Effector CD8-positive, alpha-beta T cell (primary cell): Measurements from ENCODE around the gene ARPC1A.
A peak's percentile ranks its signal among the peaks of the same experiment; 100 is the strongest.

Source experiments
- DNase-seq: peaks from one replicate; lab custom pipeline; 2025; lab: John Stamatoyannopoulos, UW

Gene ARPC1A

GRCh38 chr7:99387912-99388311, 62.2 kb downstream of the ARPC1A start:
- DNase-seq: no peak

DNA sequence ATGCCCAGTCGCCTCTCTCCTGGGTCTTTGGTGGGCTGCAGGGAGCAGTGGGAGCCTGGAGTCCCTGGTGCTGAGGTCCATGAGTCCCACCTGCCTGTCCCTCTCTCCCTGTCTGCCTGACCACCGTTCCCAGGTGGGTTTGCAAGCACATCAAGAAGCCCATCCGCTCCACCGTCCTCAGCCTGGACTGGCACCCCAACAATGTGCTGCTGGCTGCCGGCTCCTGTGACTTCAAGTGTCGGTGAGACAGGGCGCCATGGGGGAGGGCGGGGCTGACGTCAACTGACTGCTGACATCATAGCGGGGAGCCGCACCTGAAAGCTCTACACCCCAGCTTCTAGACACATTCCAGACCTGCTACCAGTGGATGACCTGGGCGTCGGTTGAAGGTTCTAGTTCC, 64.1 kb downstream of the ARPC1A start:
- DNase-seq: no peak

DNA sequence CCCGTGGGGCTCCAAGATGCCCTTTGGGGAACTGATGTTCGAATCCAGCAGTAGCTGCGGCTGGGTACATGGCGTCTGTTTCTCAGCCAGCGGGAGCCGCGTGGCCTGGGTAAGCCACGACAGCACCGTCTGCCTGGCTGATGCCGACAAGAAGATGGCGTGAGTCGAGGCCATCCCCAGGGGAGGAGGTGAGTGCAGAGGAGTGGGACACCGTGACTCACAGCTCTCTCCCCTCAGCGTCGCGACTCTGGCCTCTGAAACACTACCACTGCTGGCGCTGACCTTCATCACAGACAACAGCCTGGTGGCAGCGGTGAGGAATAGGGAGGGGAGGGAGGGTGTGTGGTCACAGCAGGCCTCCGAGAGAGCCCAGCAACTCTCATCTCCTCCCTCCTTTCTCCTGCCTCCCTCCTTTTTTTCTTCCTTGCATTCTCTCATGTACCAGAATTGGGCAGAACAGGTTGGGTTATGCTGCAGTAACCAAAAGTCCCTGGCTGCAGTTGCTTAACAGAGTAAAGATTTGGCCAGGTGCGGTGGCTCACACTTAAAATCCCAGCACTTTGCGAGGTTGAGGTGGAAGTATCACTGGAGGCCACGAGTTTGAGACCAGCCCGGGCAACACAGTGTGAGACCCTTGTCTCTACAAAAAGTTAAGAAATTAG, 65.4 kb downstream of the ARPC1A start:
- no peak for DNase-seq

DNA sequence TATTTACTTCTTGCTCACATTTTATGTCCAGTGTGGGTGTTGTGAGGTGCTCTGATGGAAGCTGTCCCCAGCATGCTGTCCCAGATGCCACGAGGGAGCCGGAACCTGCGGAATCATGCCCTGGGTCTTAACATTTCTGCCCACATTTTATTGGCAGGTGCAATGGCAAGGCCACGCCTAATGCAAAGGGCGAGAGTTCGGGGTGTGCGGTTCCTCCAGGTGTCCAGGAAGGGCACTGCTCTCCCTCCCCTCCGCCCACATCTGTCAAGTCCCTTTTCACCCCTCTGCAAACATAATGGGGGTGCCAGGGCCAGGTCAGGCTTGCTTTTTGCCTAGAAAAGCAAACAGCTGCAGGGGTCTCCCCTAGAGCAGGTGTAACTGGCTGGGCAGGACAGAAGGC, 66.3 kb downstream of the ARPC1A start:
- no peak for DNase-seq

DNA sequence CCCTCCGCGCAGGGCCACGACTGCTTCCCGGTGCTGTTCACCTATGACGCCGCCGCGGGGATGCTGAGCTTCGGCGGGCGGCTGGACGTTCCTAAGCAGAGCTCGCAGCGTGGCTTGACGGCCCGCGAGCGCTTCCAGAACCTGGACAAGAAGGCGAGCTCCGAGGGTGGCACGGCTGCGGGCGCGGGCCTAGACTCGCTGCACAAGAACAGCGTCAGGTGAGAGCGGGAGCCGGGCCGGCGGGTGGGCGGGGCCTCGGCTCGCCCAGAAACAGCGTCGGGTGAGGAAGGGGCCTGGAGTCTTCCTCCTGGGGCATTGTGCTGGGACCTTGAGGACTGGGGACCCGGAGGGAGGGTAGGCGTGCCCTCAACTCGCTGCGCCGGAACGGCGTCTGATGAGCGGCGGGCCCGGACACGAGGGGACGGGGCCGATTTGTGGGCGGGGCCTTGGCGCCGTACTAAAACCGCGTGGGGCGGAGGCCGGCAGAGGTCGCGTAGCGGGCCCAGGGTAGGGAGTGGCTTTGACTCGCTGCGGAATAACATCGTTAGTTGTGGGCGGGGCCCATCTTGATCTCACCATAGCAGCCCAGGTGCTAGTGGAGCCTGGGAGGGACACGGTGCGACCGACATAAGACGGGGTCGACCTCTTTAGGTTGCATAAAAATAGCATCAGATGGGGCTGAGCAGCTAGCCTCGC, 67.1 kb downstream of the ARPC1A start:
- peak; percentile 75 for DNase-seq

DNA sequence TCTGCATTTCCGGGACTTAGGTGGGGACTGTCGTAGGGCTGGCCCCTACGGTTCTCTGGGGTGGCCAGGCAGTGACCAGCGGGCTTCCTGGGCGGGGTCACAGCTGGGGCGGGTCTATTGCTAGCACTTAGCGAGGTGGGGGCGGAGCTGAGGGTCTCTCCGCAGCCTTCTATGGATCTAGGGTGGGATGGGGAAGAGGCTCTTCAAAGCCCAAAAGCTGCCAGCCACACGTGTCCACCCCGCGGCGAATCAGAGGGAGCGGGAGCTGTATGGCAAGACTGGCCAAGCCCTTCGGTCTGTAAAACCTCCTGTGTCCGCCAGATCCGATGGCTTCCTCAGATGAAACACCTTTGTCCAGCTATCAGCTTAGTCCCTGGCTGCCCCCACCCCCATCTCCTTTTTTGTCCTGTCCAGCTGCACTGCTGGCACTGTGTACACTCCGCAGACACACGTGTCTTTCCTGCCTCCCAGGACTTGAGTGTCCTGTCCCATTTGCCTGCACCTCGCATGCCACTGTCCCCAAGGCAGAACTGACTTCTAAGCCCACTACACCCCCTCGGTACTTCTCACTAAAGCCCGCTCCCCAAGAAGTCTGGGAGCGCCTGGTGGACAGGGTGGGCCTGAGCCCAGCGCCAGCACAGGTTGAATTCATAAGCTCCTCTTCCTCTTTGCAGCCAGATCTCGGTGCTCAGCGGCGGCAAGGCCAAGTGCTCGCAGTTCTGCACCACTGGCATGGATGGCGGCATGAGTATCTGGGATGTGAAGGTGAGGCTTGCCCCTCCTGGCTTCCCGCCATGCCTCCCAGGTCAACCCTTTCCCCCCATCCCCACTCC, 67.9 kb downstream of the ARPC1A start:
- no peak for DNase-seq

DNA sequence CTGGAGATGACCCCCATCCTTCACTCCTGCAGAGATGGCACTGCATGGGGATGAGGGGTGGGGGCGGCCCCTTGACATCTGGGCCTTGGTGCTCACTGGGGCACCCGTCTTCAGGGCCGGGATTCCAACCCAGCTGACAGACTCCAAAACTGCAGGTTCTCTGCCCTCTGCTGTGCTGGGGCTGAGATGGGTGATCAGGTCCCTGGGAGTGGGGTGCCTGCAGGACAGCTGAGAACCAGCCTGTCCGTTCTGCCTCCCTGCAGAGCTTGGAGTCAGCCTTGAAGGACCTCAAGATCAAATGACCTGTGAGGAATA, 68.4 kb downstream of the ARPC1A start:
- DNase-seq: no peak

DNA sequence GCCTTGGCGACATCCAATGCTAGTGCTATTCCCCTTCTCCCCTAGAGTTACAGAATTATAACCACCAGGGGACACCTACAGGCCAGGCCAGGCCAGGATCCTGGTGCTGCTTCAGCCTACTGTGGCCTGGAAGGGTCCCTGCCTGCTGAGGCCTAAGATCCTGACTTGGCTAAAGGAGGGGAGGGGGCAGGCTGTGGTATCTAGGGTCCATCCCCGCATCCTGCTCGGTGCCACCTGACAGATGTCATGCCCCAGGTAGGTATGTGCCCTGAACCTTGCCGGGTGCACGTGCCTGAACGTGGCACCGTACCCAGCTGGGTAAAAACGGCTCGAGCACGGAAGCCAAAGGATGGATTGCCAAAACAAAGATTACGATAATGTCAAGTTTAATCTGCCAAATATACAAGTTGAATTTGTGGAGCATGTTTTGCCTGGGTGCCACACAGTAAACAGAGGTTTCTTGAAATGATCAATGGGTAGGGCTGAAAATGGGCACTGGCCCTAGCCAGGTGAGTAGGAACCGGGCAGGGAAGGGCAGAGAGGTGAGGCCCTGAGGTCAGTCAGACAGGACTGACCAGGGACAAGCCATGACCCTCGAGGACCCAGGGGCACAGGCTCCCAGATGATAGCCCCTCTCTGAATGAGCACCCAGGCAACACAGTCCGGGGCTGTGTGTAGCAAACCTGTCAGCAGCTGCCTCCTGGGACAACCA, 70.1 kb downstream of the ARPC1A start:
- no peak for DNase-seq

GRCh38 chr7:99396418-99397296, 71.0 kb downstream of the ARPC1A start:
- no peak for DNase-seq

- DNase-seq: no peak
Measured at GRCh38 chr7:99397297-99397983, 71.7 kb downstream of the ARPC1A start.

DNA sequence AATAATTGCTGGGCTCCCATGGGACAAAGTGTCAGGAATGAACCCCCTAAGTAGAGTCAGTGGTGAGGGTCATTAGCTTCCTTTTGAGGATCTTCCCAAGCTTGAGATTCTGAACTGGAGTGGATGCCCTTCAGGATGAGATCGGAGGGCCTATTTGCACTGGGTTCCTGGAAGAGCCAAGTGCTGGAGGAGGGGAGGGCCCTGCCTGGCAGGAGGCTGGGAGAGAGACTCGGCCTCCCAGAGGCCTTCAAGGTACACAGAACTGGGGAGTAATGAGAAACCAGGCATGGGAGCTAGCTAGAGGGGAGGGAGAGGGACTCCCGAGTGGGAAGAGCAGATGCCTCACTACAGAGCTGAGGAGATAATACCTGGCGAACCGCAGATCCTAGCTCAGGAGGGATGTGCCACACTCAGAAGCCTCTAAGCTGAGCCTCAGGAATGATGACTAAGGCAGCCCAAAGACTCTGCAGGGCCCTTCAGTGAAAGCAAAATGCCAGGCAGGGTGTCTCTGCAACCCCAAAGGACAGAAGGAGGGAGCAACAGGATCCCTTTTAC, 73.3 kb downstream of the ARPC1A start:
- no peak for DNase-seq

GRCh38 chr7:99399597-99399996, 73.9 kb downstream of the ARPC1A start:
- DNase-seq: no peak

DNA sequence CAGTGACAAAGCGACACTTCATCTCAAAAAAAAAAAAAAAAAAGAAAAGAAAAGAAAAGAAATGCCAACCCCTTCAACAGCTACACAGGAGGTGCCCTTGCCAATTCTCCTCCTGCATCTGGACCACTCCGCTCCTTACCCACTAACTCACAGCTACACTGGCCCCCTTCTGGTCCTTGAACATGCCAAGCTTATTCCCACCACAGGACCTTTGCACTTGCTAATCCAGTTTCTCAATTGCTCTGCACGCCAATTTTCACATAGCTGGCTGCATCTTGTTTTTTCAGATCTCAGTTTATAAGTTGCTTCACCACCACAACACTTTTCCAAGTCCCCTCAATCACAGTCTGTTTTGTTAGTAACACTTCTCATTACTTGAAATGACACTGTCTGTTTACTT, 77.2 kb downstream of the ARPC1A start:
- no peak for DNase-seq

GRCh38 chr7:99403764-99404163, 78.1 kb downstream of the ARPC1A start:
- no peak for DNase-seq

- no peak for DNase-seq
Measured at GRCh38 chr7:99404235-99404976, 78.7 kb downstream of the ARPC1A start.

- DNase-seq: no peak
Measured at GRCh38 chr7:99404977-99405320, 79.3 kb downstream of the ARPC1A start.

GRCh38 chr7:99406557-99406956, 80.9 kb downstream of the ARPC1A start:
- DNase-seq: no peak

GRCh38 chr7:99407872-99408378, 82.2 kb downstream of the ARPC1A start:
- peak; percentile 27 for DNase-seq

GRCh38 chr7:99408379-99409191, 82.9 kb downstream of the ARPC1A start, which contains the start of the genes BUD31 and PDAP1:
BUD31 (plus strand) TSS chr7:99408969; CDS start chr7:99411093, 2,124 bp downstream.
PDAP1 (minus strand) TSS chr7:99408597; CDS start chr7:99408548, 49 bp downstream.
- DNase-seq: peak; percentile 92
